ENCODE data around the gene SOX10.

SOX10 gene

DNA sequence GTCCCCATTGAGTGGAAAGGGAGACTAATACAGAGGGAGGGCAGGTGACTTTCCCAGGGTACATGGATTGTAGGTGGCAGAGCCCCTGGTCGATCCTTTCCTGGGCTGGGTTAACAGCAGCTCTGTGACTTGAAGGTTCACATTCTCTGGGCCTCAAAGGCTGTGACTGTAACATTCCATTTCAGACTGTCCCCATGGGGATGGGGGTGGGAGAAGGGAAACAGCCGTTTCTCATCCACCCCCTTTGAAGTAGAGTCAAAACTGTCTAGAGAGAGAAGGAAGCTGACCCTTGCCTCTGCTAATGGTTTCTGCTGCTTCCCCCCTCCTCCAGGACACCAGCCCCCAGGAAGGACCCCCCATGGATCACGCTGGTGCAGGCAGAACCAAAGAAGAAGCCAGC is 59.0 kb downstream of the SOX10 start:
- no peak for DNase-seq (ENCODE audit: extremely low read depth, low read depth)
- TF ChIP-seq, protein P1, sequence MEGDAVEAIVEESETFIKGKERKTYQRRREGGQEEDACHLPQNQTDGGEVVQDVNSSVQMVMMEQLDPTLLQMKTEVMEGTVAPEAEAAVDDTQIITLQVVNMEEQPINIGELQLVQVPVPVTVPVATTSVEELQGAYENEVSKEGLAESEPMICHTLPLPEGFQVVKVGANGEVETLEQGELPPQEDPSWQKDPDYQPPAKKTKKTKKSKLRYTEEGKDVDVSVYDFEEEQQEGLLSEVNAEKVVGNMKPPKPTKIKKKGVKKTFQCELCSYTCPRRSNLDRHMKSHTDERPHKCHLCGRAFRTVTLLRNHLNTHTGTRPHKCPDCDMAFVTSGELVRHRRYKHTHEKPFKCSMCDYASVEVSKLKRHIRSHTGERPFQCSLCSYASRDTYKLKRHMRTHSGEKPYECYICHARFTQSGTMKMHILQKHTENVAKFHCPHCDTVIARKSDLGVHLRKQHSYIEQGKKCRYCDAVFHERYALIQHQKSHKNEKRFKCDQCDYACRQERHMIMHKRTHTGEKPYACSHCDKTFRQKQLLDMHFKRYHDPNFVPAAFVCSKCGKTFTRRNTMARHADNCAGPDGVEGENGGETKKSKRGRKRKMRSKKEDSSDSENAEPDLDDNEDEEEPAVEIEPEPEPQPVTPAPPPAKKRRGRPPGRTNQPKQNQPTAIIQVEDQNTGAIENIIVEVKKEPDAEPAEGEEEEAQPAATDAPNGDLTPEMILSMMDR (IDR thresholded peaks at IDR 0.05; ENCODE audit: low read depth, low read length), result no peak

DNA sequence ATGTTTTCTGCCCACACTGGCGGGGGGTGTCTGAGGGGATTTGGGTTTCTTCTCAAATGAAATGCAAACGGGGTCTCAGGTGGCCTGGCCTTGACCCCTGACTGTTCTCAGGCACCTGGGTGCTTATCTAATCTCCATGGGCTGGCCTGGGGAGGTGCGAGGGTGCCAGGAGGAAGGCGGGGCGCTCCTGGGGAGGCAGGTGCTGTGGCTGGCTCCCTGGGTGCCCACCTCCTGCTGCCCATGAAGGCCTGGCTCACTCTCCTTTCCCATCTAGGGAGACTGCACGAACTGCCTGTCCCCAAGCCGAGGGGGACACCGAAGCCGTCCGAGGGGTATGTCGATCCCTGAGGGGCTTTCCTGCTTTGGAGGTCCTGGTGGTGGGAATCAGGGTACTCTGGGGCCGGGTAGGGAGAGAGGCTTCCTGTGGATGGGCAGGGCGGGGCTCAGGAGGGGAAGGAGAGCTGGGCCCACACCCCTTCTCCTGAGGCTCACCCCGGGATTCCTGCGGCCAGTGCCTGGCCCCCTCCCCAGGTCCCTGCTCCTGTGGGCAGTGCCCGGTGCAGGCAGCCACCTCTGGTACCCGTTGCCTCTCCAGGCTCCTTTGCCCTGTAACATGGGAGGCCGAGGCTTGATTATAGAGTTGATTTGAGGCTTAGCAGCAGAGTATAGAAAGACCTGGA is 59.8 kb downstream of the SOX10 start:
- DNase-seq (ENCODE audit: extremely low read depth, low read depth), result no peak
- TF ChIP-seq, protein P1 (IDR thresholded peaks at IDR 0.05; ENCODE audit: low read depth, low read length), result no peak

DNA sequence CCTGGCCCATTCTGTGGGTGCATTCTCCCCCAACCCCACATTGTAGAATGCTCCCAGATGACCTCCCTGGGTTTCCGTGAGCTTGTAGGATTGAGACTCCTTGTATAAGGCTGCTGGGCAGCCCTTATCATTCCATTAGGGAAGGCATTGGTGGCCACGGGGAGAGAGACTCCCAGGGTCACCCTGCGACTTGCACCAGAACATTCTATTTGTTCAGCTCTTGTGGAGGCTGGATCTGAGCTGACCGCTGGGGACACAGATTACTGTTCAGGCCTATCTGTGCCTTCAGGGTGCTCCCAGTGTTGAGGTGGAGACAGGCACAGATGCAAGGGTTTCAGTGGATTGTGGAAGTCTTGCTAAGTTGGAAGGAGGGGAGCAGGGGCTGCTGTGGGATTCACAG is 60.4 kb downstream of the SOX10 start:
- no peak for DNase-seq (ENCODE audit: extremely low read depth, low read depth)
- TF ChIP-seq, protein P1 (IDR thresholded peaks at IDR 0.05; ENCODE audit: low read depth, low read length), result no peak
